Thoracic aorta (tissue), 2 donors: ENCODE results near the gene FIBCD1. TPM values are rescaled to one million over a fixed set of nuclear protein-coding genes. Genes with fewer than 3 reads are reported as not detected.

Source experiments
- ATAC-seq: fragments of 150-250 bp; one replicate; pipeline ENCODE4 v1.8.0; 2017; ENCODE audit warnings: low read depth; ENCODE audit not compliant: insufficient number of reproducible peaks, low FRiP score
- DNase-seq: peaks from one replicate; pipeline ENCODE4 v3.0.0-alpha.2; 2020; ENCODE audit warnings: low spot score
- H3K27ac ChIP-seq, 2 donors: fragments of 200-600 bp; sonication (generic); 1 replicate in 1 of 2; 2 replicates in 1 of 2; pipeline ENCODE4 v1.5.1; 2016; ENCODE audit warnings: mild to moderate bottlenecking in 2 of 2, moderate library complexity in 2 of 2
- H3K27me3 ChIP-seq: fragments of 200-600 bp; sonication (generic); replicated peaks from 2 replicates; pipeline ENCODE4 v1.6.0; 2016; ENCODE audit warnings: mild to moderate bottlenecking; ENCODE audit not compliant: insufficient read depth
- H3K36me3 ChIP-seq: fragments of 200-600 bp; sonication (generic); one replicate; pipeline ENCODE4 v1.5.1; 2016
- H3K4me1 ChIP-seq, 2 donors: fragments of 200-600 bp; sonication (generic); 1 replicate in 1 of 2; 2 replicates in 1 of 2; pipeline versions ENCODE4 v1.5.1 to v1.6.0; 2016; ENCODE audit warnings: low read depth in 2 of 2, mild to moderate bottlenecking in 1 of 2; ENCODE audit not compliant: control insufficient read depth in 1 of 2
- H3K4me3 ChIP-seq: fragments of 200-600 bp; sonication (generic); 2 replicates; pipeline ENCODE4 v1.5.1; 2016; ENCODE audit warnings: mild to moderate bottlenecking
- H3K9me3 ChIP-seq: fragments of 200-600 bp; sonication (generic); 2 replicates; pipeline ENCODE4 v1.5.1; 2016
- total RNA-seq, 2 donors: library from RNA; depleted of rRNA; stranded (reverse); fragments of >200 nt; gene quantifications; one replicate each; pipeline versions ENCODE4 v1.1.0 to v1.2.3, GENCODE V29; 2016
- TF ChIP-seq, protein P1 (sequence below): fragments of 200-600 bp; sonication (generic); IDR thresholded peaks from one replicate; pipeline ENCODE4 v1.5.1; 2019; ENCODE audit warnings: antibody characterized with exemption

The FIBCD1 gene
- total RNA-seq, 2 donors from 2014 or later = not detected

DNA sequence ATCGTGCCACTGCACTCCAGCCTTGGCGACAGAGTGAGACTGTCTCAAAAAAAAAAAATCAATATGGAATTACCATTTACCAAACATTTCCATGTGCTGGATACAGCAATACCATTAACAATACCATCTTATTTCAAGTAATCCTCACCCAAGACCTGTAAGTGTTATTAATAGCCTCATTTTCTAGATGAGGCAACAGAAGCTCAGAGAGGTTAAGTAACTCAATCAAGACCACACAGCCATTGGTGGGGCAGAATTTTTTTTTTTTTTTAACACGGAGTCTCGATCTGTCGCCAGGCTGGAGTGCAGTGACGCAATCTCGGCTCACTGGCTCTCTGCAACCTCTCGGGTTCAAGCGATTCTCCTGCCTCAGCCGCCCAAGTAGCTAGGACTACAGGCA lies 3.6 kb upstream of the FIBCD1 start:
- Histone ChIP-seq H3K27ac (no peak overlapping the region), H3K4me3 (no peak overlapping the region), H3K9me3 (no peaks in the 10 kb centered on the region), H3K36me3 (no peaks in the 10 kb centered on the region), H3K4me1 (peaks cover 16 to 31% of the 10 kb centered on the region in 2 donors), H3K27me3 (peaks cover 8% of the 10 kb centered on the region)
- DNase-seq = no peak
- no peak for ATAC-seq
- TF ChIP-seq, protein P1, sequence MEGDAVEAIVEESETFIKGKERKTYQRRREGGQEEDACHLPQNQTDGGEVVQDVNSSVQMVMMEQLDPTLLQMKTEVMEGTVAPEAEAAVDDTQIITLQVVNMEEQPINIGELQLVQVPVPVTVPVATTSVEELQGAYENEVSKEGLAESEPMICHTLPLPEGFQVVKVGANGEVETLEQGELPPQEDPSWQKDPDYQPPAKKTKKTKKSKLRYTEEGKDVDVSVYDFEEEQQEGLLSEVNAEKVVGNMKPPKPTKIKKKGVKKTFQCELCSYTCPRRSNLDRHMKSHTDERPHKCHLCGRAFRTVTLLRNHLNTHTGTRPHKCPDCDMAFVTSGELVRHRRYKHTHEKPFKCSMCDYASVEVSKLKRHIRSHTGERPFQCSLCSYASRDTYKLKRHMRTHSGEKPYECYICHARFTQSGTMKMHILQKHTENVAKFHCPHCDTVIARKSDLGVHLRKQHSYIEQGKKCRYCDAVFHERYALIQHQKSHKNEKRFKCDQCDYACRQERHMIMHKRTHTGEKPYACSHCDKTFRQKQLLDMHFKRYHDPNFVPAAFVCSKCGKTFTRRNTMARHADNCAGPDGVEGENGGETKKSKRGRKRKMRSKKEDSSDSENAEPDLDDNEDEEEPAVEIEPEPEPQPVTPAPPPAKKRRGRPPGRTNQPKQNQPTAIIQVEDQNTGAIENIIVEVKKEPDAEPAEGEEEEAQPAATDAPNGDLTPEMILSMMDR = no peak

DNA sequence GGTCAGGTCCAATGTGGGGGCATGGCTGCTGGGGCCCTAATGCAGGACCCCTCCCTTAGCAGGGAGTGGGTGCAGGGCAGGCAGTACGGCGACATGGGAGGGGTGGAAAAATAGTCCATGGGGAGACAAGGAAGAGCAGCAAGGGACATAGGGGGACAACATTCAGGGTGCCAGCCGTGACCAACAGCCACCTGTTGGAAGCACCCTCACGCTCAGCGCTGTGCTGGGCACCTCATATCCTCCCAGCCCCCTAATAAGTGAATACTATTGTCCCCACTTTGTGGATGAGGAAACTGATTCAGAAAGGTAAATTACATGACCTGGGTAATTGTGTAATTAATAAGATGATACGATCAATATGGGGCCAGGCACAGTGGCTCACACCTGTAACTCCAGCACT lies 3.0 kb upstream of the FIBCD1 start:
- ATAC-seq (no peak), DNase-seq (no peak)
- H3K36me3 ChIP-seq = no peaks in the 10 kb centered on the region
- H3K4me3 ChIP-seq = no peak overlapping the region
- TF ChIP-seq, protein P1 = no peak
- H3K27me3 ChIP-seq = peaks cover 13% of the 10 kb centered on the region
- peaks cover 16 to 31% of the 10 kb centered on the region in 2 donors for H3K4me1 ChIP-seq
- no peaks in the 10 kb centered on the region for H3K9me3 ChIP-seq
- peak overlapping the region in 1 of 2 donors; percentile 19 for H3K27ac ChIP-seq

DNA sequence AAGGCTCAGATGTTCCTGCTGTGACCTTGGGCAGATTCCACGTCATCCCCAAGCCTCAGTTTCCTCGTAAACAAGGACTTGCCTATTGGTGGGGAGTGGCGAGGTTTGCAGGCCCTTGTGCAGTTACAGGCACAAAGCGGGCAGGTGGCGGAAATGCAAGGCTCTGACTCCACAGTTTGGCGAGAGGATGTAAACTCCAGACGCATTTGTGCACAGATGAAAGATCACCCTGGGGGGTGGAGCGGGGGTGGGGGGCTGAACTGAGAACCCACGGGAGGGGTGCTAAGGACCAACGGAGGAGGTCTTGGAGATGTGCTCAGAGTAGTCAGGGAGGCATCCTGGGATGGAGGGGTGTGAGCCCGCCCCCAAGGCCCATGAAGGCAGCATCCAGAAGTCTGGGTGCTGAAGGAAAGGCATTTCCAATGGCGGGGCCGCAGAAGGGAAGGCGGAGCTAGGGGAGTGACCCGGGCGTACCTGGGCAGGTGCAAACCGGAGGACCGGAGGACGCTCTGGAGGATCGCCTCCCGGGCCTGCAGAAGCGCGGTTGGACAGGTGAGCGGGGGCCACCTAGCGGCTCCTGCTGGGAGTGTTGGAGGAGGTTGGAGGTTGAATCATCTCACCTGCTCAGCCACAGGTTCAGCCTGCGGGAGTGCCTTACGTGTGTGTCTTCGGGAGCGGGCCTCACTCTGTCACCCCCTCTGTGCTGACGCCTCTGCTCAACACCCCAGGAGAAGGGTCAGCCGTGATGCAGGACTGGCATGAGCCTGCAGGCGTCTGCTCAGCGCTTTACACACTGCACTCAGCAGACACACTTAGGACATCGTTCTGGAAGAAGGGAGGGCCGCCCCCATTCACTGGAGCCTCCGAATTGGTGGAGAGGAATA lies 1.9 kb upstream of the FIBCD1 start:
- Histone ChIP-seq H3K9me3 (no peaks in the 10 kb centered on the region), H3K4me1 (peaks cover 16 to 40% of the 10 kb centered on the region in 2 donors), H3K27me3 (peaks cover 13% of the 10 kb centered on the region), H3K36me3 (no peaks in the 10 kb centered on the region), H3K4me3 (no peak overlapping the region), H3K27ac (no peak overlapping the region)
- TF ChIP-seq, protein P1 = peak; percentile 87
- ATAC-seq = no peak
- DNase-seq = no peak

DNA sequence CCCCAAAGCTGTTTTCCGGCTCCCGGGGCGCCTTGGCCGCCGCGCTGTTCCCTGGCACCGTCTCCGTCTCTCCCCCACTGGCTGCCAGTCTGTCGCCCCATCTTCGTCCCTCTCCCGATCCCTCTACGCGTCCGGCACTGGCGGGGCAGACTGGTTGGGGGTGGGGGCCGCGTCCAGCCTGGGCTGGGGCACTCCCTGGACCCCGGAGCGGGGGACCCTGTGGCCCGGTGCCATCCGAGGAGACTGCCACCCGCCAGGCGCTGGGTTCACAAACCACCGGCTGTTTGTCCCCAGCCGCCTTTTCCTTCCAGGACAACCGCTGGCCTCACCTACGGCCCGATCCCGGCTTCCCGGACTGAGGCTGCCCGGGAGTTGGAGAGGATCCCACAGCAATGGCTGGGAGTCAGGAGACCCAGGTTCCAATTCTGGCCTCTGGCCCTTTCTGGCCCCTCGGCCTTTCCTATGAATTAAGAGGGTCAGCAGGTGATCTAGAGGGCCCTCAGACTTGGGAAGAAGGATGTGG lies 1.0 kb upstream of the FIBCD1 start:
- no peak overlapping the region for H3K27ac ChIP-seq
- no peaks in the 10 kb centered on the region for H3K36me3 ChIP-seq
- ATAC-seq (no peak), DNase-seq (no peak)
- H3K9me3 ChIP-seq = no peaks in the 10 kb centered on the region
- TF ChIP-seq, protein P1 = no peak
- peak overlapping the region; percentile 71 for H3K4me3 ChIP-seq
- H3K4me1 ChIP-seq = peaks cover 16 to 40% of the 10 kb centered on the region in 2 donors
- peaks cover 13% of the 10 kb centered on the region for H3K27me3 ChIP-seq

DNA sequence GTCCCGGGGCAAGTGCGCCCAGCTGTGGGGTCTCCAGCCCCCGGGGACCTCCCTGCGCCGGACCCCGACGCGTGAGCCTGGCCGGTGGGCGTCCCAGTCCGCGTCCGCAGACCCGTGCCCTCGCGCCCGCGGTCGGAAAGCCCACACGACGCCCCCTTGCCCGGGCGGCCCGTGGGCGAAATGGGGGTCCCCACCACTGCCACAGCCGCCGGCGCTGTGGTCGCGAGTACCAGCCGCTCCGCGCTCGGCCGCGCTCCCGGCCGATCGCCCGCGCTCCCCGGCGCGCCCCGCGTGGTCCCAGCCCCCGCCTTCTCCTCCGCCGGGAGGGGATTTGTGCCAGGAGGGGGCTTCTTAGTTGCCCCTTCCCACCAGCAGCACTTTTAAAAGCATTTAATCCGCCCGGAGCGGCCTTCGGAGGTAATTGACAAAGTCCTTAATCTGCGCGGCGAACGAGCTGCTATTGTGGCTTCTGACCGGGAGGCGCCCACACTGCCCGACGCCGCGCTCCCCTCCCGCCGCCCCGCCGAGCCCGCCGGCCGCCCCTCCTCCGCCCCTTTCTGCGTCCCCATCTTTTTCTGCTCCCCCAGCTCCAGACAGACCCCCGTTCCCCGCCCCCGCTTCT lies 469 bp upstream of the FIBCD1 start:
- Histone ChIP-seq H3K27ac (no peak overlapping the region), H3K9me3 (no peaks in the 10 kb centered on the region), H3K36me3 (no peaks in the 10 kb centered on the region), H3K27me3 (peaks cover 13% of the 10 kb centered on the region), H3K4me1 (peaks cover 16 to 40% of the 10 kb centered on the region in 2 donors), H3K4me3 (peak overlapping the region; percentile 71)
- TF ChIP-seq, protein P1 = peak; percentile 6
- DNase-seq (no peak), ATAC-seq (no peak)
